Measurements from ENCODE around the gene SUGP2. TPM values are rescaled to one million over a fixed set of nuclear protein-coding genes. Genes with fewer than 3 reads are reported as not detected.

Gene SUGP2
- total RNA-seq (ENCODE audit: low replicate concordance), result 123 and 125 TPM in 2 replicates

GRCh38 chr19:19033426-19034203 is at the start of gene SUGP2, which contains the start of gene ARMC6:
TSS of gene SUGP2 (minus strand) at chr19:19033517. CDS start at chr19:19031071, 2,446 bp downstream.
TSS of gene ARMC6 (plus strand) at chr19:19033603. CDS start at chr19:19034210, 607 bp downstream.
- peaks cover 23% of the 10 kb centered on the region for H3K36me3 Mint-ChIP-seq
- Histone ChIP-seq H2AFZ (replicated peaks) (peak within 1 kb of the TSS; percentile 99), H3K4me1 (peaks cover 4% of the 10 kb centered on the region), H3K27me3 (no peaks in the 10 kb centered on the region), H3K36me3 (no peaks in the 10 kb centered on the region), H3K4me2 (peak within 1 kb of the TSS; percentile 96), H3K79me2 (ENCODE audit: low read depth) (peaks cover 90% of the 10 kb centered on the region), H3K27ac (peak within 1 kb of the TSS; percentile 93), H3K9me3 (ENCODE audit: low read depth) (peaks cover 7% of the 10 kb centered on the region), H3K4me3 (peak within 1 kb of the TSS; percentile 98), H3F3A (ENCODE audit: low read depth) (peaks cover 23% of the 10 kb centered on the region), H3K9ac (peak within 1 kb of the TSS; percentile 88), H4K20me1 (ENCODE audit: low read depth) (peaks cover 52% of the 10 kb centered on the region)
- peaks cover 3% of the 10 kb centered on the region for H3K27me3 Mint-ChIP-seq (ENCODE audit: insufficient read depth, low read depth)
- peaks cover 5% of the 10 kb centered on the region for H3K9me3 Mint-ChIP-seq
- TF ChIP-seq EZH2 (IDR thresholded peaks at IDR 0.05) (no peak), EZH2phosphoT487 (IDR thresholded peaks at IDR 0.05) (no peak)
- TF ChIP-seq, protein P1, sequence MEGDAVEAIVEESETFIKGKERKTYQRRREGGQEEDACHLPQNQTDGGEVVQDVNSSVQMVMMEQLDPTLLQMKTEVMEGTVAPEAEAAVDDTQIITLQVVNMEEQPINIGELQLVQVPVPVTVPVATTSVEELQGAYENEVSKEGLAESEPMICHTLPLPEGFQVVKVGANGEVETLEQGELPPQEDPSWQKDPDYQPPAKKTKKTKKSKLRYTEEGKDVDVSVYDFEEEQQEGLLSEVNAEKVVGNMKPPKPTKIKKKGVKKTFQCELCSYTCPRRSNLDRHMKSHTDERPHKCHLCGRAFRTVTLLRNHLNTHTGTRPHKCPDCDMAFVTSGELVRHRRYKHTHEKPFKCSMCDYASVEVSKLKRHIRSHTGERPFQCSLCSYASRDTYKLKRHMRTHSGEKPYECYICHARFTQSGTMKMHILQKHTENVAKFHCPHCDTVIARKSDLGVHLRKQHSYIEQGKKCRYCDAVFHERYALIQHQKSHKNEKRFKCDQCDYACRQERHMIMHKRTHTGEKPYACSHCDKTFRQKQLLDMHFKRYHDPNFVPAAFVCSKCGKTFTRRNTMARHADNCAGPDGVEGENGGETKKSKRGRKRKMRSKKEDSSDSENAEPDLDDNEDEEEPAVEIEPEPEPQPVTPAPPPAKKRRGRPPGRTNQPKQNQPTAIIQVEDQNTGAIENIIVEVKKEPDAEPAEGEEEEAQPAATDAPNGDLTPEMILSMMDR (IDR thresholded peaks at IDR 0.05), result no peak
- H3K4me3 Mint-ChIP-seq, result peak within 1 kb of the TSS; percentile 99
- H3K4me1 Mint-ChIP-seq, result peaks cover 18% of the 10 kb centered on the region
- DNase-seq (ENCODE audit: low spot score), result peak; percentile 96
- peak within 1 kb of the TSS; percentile 93 for H3K27ac Mint-ChIP-seq

- TF ChIP-seq EZH2phosphoT487 (IDR thresholded peaks at IDR 0.05) (no peak), EZH2 (IDR thresholded peaks at IDR 0.05) (no peak)
- TF ChIP-seq, protein P1 (IDR thresholded peaks at IDR 0.05), result no peak
- H3K79me2 ChIP-seq (ENCODE audit: low read depth), result no peaks in the 10 kb centered on the region
Measured at GRCh38 chr19:19081642-19082151, 48.4 kb upstream of the SUGP2 start.

GRCh38 chr19:19079571-19079970 is 46.3 kb upstream of the SUGP2 start:
- TF ChIP-seq, protein P1 (IDR thresholded peaks at IDR 0.05), result no peak
- TF ChIP-seq EZH2phosphoT487 (IDR thresholded peaks at IDR 0.05), result no peak
- no peak for TF ChIP-seq EZH2 (IDR thresholded peaks at IDR 0.05)
- no peaks in the 10 kb centered on the region for H3K9me3 ChIP-seq (ENCODE audit: low read depth)
- no peak overlapping the region for H3K4me3 Mint-ChIP-seq
- H3K27ac Mint-ChIP-seq, result no peak overlapping the region
- H3K36me3 ChIP-seq, result no peaks in the 10 kb centered on the region
- H3K9me3 Mint-ChIP-seq, result no peaks in the 10 kb centered on the region
- DNase-seq (ENCODE audit: low spot score), result no peak
- no peak overlapping the region for H3K9ac ChIP-seq
- H4K20me1 ChIP-seq (ENCODE audit: low read depth), result no peaks in the 10 kb centered on the region
- no peaks in the 10 kb centered on the region for H3K79me2 ChIP-seq (ENCODE audit: low read depth)
- peaks cover 7% of the 10 kb centered on the region for H3K27me3 Mint-ChIP-seq (ENCODE audit: insufficient read depth, low read depth)
- H3K36me3 Mint-ChIP-seq, result no peaks in the 10 kb centered on the region
- H3K4me1 Mint-ChIP-seq, result peaks cover 5% of the 10 kb centered on the region
- H3K4me1 ChIP-seq, result no peaks in the 10 kb centered on the region
- H3K27me3 ChIP-seq, result no peaks in the 10 kb centered on the region
- H3K27ac ChIP-seq, result no peak overlapping the region
- H3K4me3 ChIP-seq, result no peak overlapping the region
- no peak overlapping the region for H2AFZ ChIP-seq (replicated peaks)
- H3K4me2 ChIP-seq, result no peak overlapping the region
- H3F3A ChIP-seq (ENCODE audit: low read depth), result no peaks in the 10 kb centered on the region

More at GRCh38 chr19:19081642-19082151, 48.4 kb upstream of the SUGP2 start:
- H3K27ac Mint-ChIP-seq, result no peak overlapping the region
- H2AFZ ChIP-seq (replicated peaks), result no peak overlapping the region
- H3K4me3 ChIP-seq, result no peak overlapping the region
- peaks cover 6% of the 10 kb centered on the region for H3K27me3 Mint-ChIP-seq (ENCODE audit: insufficient read depth, low read depth)
- peaks cover 5% of the 10 kb centered on the region for H3K4me1 Mint-ChIP-seq
- H3K4me3 Mint-ChIP-seq, result no peak overlapping the region
- no peak overlapping the region for H3K27ac ChIP-seq
- no peaks in the 10 kb centered on the region for H3K4me1 ChIP-seq
- H4K20me1 ChIP-seq (ENCODE audit: low read depth), result no peaks in the 10 kb centered on the region
- H3K9me3 ChIP-seq (ENCODE audit: low read depth), result no peaks in the 10 kb centered on the region
- no peaks in the 10 kb centered on the region for H3K36me3 ChIP-seq
- no peaks in the 10 kb centered on the region for H3K27me3 ChIP-seq
- no peak overlapping the region for H3K9ac ChIP-seq
- DNase-seq (ENCODE audit: low spot score), result no peak
- no peak overlapping the region for H3K4me2 ChIP-seq
- no peaks in the 10 kb centered on the region for H3K36me3 Mint-ChIP-seq
- no peaks in the 10 kb centered on the region for H3K9me3 Mint-ChIP-seq
- H3F3A ChIP-seq (ENCODE audit: low read depth), result no peaks in the 10 kb centered on the region
